Upper lobe of left lung (tissue), 4 donors: ENCODE results near the gene ARL3.

ENCODE experiments used
- CTCF ChIP-seq, 6 experiments: fragments of 450-650 bp in 4 of 6; fragments of 200-600 bp in 2 of 6; sonication (generic) in 2 of 6; IDR thresholded peaks; one replicate each; pipeline ENCODE4 v1.5.1; 2016 to 2019; ENCODE audit warnings: antibody characterized with exemption in 6 of 6
- EP300 ChIP-seq, 4 donors: sonication (generic); formaldehyde crosslinking; IDR thresholded peaks; one replicate each; pipeline ENCODE4 v1.5.1; 2017; ENCODE audit warnings: antibody characterized with exemption in 4 of 4, control low read depth in 2 of 4
- POLR2AphosphoS5 ChIP-seq, 2 donors: sonication (generic); formaldehyde crosslinking; IDR thresholded peaks; one replicate each; pipeline ENCODE4 v1.5.1; 2017; ENCODE audit warnings: antibody characterized with exemption in 2 of 2

- TF ChIP-seq CTCF (IDR thresholded peaks at IDR 0.05) (no peak), POLR2AphosphoS5 (IDR thresholded peaks at IDR 0.05) (no peak), EP300 (IDR thresholded peaks at IDR 0.05) (no peak)
Observed at GRCh38 chr10:102720775-102721301, 6.6 kb upstream of the ARL3 start.
